HEK293 (cell line): ENCODE results near the gene HPX.

ENCODE experiments used
- ZNF366 ChIP-seq: fragments of 450-650 bp; formaldehyde crosslinking; conservative IDR thresholded peaks from 2 replicates; pipeline ENCODE4 v1.5.1; 2016; ENCODE audit warnings: missing biosample characterization, missing genetic modification characterization
- ZNF776 ChIP-seq: fragments of 450-650 bp; formaldehyde crosslinking; IDR thresholded peaks from 2 replicates; pipeline ENCODE4 v1.5.0; 2017; ENCODE audit warnings: missing biosample characterization, missing genetic modification characterization, borderline replicate concordance

DNA sequence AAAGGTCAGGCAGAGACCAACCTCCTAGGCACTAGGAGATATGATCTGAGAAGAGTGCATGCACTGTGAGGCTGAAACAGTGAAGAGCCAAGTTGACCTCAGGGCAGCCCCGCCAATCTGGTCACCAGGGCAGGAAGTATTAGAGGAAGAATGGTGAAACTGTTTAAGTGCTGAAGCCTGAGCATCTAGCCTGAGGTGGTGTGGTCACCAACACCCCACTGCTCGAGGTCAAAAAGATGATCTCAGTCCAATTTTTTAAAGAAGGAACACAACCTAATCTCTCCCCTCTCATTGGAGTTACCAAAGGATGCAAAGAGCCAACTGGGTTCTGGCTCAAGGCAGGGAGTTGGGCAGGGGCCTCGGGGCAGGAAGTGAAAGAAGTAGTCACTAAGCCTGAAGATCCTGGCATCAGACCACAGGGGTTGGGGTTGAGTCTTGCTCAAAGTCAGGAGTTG, 25.9 kb downstream of the HPX start:
- TF ChIP-seq ZNF776 = no peak
- TF ChIP-seq ZNF366 (tag by site-specific recombination) = no peak
